ENCODE data around the gene ICAM2.

ICAM2 gene

GRCh38 chr17:64006361-64007088, 13.9 kb downstream of the ICAM2 start:
- Histone ChIP-seq H3K4me3 (IDR thresholded peaks at IDR 0.05; ENCODE audit: insufficient read depth, low read depth, low read length) (no peak overlapping the region), H3K79me2 (ENCODE audit: insufficient read depth, low read depth) (no peaks in the 10 kb centered on the region), H4K20me1 (ENCODE audit: insufficient read depth) (no peaks in the 10 kb centered on the region), H3K36me3 (ENCODE audit: insufficient read depth) (no peaks in the 10 kb centered on the region), H2AFZ (ENCODE audit: low read depth) (no peak overlapping the region), H3K27me3 (ENCODE audit: insufficient read depth, low read depth) (no peaks in the 10 kb centered on the region), H3K27ac (no peak overlapping the region), H3K4me2 (no peak overlapping the region), H3K9ac (no peak overlapping the region), H3K4me1 (ENCODE audit: low read depth, poor library complexity, severe bottlenecking) (peaks cover 7% of the 10 kb centered on the region)
- TF ChIP-seq CTCF (conservative IDR thresholded peaks at IDR 0.05; ENCODE audit: low read depth, low read length): no peak

GRCh38 chr17:64005734-64006167, 14.7 kb downstream of the ICAM2 start:
- Histone ChIP-seq H2AFZ (ENCODE audit: low read depth) (no peak overlapping the region), H4K20me1 (ENCODE audit: insufficient read depth) (no peaks in the 10 kb centered on the region), H3K79me2 (ENCODE audit: insufficient read depth, low read depth) (no peaks in the 10 kb centered on the region), H3K36me3 (ENCODE audit: insufficient read depth) (no peaks in the 10 kb centered on the region), H3K4me3 (IDR thresholded peaks at IDR 0.05; ENCODE audit: insufficient read depth, low read depth, low read length) (no peak overlapping the region), H3K27me3 (ENCODE audit: insufficient read depth, low read depth) (no peaks in the 10 kb centered on the region), H3K9ac (no peak overlapping the region), H3K4me2 (no peak overlapping the region), H3K4me1 (ENCODE audit: low read depth, poor library complexity, severe bottlenecking) (peaks cover 7% of the 10 kb centered on the region), H3K27ac (no peak overlapping the region)
- TF ChIP-seq CTCF (conservative IDR thresholded peaks at IDR 0.05; ENCODE audit: low read depth, low read length): no peak

GRCh38 chr17:64004903-64005733, 15.3 kb downstream of the ICAM2 start:
- Histone ChIP-seq H3K27ac (no peak overlapping the region), H4K20me1 (ENCODE audit: insufficient read depth) (no peaks in the 10 kb centered on the region), H3K36me3 (ENCODE audit: insufficient read depth) (no peaks in the 10 kb centered on the region), H3K4me3 (IDR thresholded peaks at IDR 0.05; ENCODE audit: insufficient read depth, low read depth, low read length) (no peak overlapping the region), H3K79me2 (ENCODE audit: insufficient read depth, low read depth) (no peaks in the 10 kb centered on the region), H3K9ac (no peak overlapping the region), H3K4me1 (ENCODE audit: low read depth, poor library complexity, severe bottlenecking) (peaks cover 7% of the 10 kb centered on the region), H3K4me2 (no peak overlapping the region), H3K27me3 (ENCODE audit: insufficient read depth, low read depth) (no peaks in the 10 kb centered on the region), H2AFZ (ENCODE audit: low read depth) (no peak overlapping the region)
- no peak for TF ChIP-seq CTCF (conservative IDR thresholded peaks at IDR 0.05; ENCODE audit: low read depth, low read length)

GRCh38 chr17:64004218-64004770, 16.1 kb downstream of the ICAM2 start:
- Histone ChIP-seq H3K79me2 (ENCODE audit: insufficient read depth, low read depth) (no peaks in the 10 kb centered on the region), H3K27ac (no peak overlapping the region), H3K27me3 (ENCODE audit: insufficient read depth, low read depth) (no peaks in the 10 kb centered on the region), H2AFZ (ENCODE audit: low read depth) (no peak overlapping the region), H3K9ac (no peak overlapping the region), H4K20me1 (ENCODE audit: insufficient read depth) (no peaks in the 10 kb centered on the region), H3K4me2 (no peak overlapping the region), H3K4me1 (ENCODE audit: low read depth, poor library complexity, severe bottlenecking) (peaks cover 8% of the 10 kb centered on the region), H3K4me3 (IDR thresholded peaks at IDR 0.05; ENCODE audit: insufficient read depth, low read depth, low read length) (no peak overlapping the region), H3K36me3 (ENCODE audit: insufficient read depth) (no peaks in the 10 kb centered on the region)
- TF ChIP-seq CTCF (conservative IDR thresholded peaks at IDR 0.05; ENCODE audit: low read depth, low read length): no peak
